Head of caudate nucleus (tissue), 42 donors: ENCODE data around the gene KIF4A.
A peak's percentile ranks its signal among the peaks of the same experiment; 100 is the strongest.

ENCODE experiments used
- DNase-seq, 42 donors: peaks; one replicate each; pipeline versions ENCODE4 v3.0.0 to v3.0.0-alpha.2; 2020 to 2021; ENCODE audit warnings: mixed read lengths in 7 of 42
- intact Hi-C: fragments of 100-400 bp; cut with DNase I; formaldehyde crosslinking; loops from one replicate; pipeline ENCODE4 v1.15.0; 2022

Gene KIF4A

DNA sequence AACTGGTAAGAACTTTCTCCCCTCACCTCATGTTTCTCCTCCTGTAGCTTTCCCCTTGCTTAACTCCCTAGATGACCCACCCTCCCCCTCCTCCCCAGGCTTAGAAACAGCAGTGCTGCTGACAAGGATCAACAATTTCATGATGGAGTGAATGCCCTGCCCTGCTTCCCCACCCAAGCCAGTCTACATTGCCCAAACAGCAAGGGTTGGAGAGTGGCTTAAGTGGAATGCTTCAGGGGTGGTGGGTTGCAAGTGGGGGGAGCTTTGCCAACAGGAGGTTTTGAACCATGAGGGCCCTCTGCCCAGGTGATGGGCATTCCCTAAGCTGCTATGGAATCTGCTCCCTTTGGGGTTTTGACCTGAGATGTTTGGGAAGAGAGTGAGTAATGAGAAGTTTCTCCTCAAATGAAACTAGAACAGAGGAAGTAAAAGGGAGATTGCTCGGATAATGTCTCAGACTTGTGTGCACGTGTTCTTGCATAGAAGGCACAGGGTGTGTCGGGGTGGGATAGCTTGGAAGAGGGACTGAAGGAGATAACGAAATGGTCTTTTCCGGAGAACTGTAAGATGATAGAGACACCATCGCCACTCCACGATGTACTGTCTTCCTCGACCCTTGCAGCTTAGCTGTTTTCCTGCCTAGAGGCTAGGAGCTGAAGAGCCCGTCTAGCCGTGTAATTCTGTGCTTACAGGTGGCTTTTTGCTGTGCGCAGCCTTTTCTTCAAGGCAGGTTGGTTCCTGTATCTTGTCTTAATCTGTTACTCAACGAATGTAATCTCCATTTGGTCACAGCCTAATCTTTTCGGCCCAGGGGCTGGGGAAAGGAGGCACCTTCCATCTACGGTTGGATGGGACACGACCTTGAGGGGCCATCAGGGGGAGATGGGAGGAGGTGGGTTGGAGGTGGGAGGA is 143.3 kb downstream of the KIF4A start:
- peak in 1 of 42 donors; percentile 16 for DNase-seq
- intact Hi-C loops = no loop called here

DNA sequence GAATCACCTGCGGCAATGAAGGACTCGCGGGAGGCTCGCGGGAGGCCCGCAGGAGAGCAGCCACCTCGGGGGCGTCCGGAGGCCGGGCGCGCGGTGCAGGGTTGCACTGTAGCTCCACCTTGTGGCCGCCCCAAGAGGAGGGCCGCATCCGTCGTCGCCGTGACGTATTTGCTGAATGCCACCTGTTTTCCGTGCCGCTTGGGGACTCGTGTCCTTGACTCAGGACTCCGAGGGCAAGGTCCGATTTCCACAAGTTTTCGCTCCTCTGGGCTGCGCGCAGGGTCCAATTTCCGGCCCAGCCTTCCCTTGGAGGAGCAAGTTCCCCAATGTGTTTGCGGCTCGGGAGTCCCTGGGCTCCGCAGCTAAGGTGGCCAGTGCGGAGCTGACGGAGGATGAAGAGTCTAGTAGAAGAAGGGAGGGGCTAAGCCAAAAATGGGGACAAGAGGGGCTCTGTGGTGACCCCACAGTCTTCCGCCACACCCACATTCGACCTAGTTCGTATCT is 144.0 kb downstream of the KIF4A start:
- DNase-seq = peak; percentile 34 to 86 (median 74)
- intact Hi-C loops = no loop called here

DNA sequence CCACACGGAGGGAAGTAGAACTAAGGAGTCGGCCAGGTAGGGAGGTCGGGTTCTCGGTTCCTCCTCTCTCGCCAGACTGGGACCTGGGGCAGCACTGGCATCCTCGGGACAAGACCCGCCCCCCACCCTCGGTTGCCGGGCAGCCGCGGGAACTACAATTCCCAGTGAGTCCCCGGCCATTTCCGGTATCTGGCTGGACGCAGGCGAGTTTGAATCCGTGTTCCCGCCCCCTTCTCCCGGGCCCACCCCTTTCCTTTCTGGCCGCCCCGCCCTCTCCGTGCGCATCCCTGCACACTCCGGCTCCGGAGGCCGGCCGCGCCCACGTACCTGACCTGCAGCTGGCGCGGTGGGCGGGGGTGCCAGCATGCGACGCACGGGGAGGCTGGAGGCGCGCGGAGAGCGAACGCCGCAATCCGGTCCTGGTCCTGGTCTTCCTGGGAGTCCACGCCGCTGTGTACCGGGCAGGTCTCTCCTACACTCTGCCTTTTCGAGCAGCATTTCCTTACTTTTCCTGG is 144.5 kb downstream of the KIF4A start:
- DNase-seq = peak; percentile 70 to 92 (median 82)
- intact Hi-C loops = no loop called here

DNA sequence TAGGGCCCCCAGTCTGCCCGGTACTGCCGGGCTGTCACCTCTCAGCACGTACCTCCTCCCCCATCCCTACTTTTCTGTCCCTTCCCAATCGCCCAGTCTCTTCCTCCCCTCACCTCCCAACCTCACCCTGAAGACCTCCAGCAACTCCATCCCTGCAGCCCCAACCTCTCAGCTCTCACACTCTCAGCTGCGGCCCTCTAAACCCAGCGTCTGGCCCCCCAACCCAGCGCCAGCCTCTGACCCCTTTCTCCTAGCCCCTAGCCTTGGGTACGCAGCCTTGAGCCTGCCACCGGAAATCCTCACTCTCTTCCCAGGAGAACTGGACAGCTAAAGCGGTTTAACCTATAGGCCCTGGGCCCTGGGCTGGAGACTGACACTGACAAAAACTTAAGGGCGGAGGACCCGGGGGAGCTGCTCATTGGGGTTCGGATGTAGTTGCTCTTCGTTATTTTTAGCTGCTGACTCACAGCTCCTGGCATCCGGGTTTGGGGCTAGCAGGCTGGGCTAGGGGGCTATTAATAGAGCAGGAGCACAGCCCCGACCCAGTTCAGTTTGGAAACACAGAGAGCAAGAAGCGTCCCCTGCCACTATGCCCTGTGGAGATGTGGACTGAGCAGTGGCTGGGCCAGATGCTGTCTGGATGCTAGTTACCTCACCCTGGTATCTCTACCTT is 145.1 kb downstream of the KIF4A start:
- peak in 3 of 42 donors; percentile 2 to 43 (median 35) for DNase-seq
- intact Hi-C loops = no loop called here

DNA sequence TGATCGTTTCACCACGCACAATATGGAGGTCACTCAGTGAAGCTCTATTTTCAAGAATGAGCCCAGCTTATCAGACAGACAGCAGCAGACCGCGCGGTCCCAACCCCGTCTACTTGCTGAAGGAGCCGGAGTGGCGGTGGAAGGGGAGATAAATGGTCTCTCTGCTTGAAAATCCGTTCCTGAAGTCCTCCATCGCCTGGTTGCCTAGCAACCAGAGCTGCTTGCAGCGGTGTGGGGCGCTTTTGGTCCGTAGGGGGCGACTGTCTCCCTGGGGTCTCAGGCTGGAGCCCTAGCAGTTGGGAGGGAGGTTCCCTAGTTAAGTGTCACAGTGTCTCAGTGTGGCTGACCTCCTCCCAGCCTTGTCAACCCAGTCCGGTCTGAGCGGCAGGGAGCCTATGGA is 146.4 kb downstream of the KIF4A start:
- intact Hi-C loops = no loop called here
- DNase-seq = peak in 10 of 42 donors; percentile 2 to 48 (median 28)

DNA sequence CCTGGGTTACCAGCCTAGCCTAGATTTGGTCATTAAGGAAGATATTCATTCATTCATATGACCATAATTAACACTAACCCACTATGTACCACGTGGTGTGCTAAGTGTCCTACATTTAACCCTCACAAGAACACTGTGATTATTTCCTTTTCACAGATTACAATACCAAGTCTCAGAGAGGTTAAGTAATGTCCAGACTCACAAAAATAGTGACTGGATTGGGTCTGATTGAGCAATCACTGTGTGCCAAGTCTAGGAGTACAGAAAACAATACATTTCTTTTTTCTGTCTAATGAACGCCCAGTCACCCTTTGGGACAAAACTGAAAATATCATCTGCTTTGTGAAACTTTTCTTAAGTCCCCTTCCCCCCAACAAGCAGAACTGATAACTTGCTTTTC is 147.1 kb downstream of the KIF4A start:
- no peak for DNase-seq
- intact Hi-C loops = no loop called here

DNA sequence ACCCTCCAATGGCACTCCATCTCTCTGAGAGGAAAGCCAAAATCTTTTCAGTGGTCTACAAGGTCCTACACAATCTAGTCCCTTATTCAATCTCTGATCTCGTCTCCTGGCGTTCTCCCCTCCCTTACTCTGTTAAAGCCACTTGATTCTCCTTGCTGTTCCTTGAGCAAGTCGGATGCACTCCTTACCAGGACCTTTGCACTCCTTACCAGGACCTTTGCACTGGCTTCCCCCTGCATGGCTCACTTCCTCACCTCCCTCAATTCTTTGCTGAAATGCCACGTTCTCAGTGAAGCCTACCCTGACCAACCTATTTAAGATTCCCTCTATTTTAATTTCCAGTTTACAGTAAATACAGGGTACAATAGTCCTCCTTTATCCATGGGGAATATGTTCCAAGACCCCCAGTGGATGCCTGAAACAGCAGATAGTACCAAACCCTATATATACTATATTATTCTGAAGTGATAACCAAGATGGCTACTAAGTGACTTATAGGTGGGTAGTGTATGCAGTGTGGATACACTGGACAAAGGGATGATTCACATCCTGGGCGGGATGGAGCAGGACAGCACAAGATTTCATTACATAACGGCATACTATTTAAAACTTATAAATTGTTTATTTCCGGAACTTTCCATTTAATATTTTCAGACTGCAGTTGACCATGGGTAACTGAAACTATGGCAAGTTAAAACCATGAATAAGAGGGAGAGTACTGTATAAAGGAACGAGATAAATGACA is 148.2 kb downstream of the KIF4A start:
- intact Hi-C loops = no loop called here

DNA sequence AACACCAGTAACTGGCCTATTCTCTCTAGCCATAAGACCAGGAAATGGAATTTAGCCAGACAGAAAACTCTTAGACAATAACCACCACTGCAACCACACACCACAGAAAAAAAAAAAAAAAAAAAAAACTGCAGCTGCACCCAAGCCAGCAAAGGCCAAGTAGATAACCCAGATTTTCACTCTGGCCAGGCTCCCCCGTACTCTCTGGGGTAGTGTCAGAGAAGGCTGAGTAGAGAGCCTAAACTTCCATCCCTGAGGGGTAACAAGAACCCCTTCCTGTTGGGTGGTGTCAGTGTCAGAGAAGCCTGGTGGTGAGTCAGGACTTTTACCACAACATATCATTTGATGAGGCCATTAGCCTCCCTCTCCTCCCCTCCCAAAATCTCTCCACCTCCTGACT is 149.1 kb downstream of the KIF4A start:
- no peak for DNase-seq
- intact Hi-C loops = no loop called here

More for the DNA sequence above, 148.2 kb downstream of the KIF4A start:
- DNase-seq = no peak

DNA sequence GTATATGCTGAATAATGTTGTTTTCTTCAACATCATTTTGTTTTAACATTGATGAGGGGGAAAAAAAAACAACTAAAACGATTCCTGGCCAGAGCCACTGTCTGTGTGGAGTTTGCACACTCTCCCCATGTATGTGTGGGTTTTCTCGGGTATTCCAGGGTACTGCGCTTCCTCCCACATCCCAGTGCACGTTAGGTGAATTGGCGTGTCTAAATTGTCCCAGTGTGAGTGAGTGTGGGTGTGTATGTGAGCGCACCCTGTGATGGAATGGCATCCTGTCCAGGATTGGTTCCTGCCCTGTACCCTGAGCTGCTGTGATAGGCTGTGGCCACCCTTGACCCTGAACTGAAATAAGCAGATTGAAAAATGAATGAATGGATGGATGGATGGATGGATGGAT is 152.3 kb downstream of the KIF4A start:
- intact Hi-C loops = loop anchor here (10.0 kb wide), 1 partner anchor 307 kb away; the partner anchor contains the start of gene IGBP1
- no peak for DNase-seq

DNA sequence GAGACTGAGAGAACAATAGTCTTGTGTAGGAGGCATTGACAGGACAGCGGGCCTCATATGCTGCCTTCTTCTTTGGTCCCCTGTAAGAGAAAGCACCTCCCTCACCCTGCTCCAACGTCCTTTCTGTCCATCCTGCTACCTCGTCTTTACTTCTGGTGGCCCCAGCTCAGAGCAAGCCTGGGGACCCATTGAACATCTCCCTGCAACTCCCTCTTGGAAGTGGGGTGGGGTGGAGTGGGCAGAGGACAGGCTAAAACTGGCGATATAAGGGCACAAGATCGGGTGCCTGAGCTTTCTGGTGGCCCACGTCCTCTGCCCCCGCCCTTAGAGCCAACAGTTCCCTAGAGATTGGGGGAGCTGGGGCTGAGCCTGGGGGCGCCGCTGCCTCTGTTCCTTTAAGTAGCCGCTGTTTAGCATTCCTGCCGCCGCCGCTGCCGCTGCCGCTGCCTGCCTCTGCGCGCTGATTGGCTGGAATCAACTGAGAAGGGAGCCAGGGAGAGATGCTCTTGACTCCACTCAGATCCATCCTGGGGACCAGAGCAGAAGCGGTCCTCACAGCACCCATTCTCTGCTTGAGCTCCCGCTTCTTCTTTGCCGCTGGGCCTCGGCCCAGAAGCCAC is 154.5 kb downstream of the KIF4A start, which contains the start of gene DLG3:
Gene DLG3 (plus strand): TSS at position 510 of the 620 bp plus-strand sequence. CDS start 367 bp downstream, outside the sequence.
- intact Hi-C loops = loop anchor here (10.0 kb wide), 1 partner anchor 310 kb away; the partner anchor contains the start of gene IGBP1
- peak; percentile 58 to 89 (median 79) for DNase-seq

DNA sequence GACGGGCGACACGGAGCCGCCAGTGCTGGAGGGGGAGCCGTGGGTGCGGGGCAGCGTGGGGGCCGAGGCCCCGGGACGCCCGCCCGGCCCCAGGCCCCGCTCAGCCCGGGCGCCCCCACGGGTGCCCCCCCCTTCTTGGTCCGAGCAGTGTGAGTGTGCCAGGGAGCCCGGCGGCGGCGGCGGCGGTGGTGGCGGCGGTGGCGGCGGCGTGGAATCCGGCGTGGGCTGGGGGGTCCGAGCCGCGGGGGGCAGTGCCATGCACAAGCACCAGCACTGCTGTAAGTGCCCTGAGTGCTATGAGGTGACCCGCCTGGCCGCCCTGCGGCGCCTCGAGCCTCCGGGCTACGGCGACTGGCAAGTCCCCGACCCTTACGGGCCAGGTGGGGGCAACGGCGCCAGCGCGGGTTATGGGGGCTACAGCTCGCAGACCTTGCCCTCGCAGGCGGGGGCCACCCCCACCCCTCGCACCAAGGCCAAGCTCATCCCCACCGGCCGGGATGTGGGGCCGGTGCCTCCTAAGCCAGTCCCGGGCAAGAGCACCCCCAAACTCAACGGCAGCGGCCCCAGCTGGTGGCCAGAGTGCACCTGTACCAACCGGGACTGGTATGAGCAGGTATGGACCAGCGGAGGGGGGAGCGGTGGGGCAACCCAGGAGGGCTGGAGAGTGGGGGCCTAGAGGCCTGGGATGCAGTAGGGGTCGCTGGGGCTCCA is 155.2 kb downstream of the KIF4A start:
- intact Hi-C loops = loop anchor here (10.0 kb wide), 1 partner anchor 310 kb away; the partner anchor contains the start of gene IGBP1
- peak in 1 of 42 donors; percentile 13 for DNase-seq

DNA sequence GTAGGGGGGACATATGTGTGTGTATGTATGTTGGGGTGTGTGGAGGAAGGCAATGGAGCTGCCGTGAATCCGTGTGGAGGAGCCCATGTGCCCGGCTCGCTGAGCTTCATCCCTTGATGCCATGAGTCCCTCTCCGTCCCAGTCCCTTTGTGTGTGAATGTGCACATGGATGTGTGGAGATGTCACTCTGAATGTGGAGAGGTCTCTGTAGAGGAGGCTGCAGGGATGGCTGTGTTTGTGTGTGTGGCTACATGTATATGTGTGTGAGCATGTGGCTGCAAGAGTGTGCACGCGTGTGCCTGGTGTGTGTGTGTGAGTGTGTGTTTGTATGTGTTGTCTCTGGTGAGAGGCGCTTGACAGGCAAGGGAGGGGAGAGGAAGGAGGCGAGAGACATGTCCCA is 156.0 kb downstream of the KIF4A start:
- intact Hi-C loops = loop anchor here (10.0 kb wide), 1 partner anchor 311 kb away; the partner anchor contains the start of gene IGBP1

DNA sequence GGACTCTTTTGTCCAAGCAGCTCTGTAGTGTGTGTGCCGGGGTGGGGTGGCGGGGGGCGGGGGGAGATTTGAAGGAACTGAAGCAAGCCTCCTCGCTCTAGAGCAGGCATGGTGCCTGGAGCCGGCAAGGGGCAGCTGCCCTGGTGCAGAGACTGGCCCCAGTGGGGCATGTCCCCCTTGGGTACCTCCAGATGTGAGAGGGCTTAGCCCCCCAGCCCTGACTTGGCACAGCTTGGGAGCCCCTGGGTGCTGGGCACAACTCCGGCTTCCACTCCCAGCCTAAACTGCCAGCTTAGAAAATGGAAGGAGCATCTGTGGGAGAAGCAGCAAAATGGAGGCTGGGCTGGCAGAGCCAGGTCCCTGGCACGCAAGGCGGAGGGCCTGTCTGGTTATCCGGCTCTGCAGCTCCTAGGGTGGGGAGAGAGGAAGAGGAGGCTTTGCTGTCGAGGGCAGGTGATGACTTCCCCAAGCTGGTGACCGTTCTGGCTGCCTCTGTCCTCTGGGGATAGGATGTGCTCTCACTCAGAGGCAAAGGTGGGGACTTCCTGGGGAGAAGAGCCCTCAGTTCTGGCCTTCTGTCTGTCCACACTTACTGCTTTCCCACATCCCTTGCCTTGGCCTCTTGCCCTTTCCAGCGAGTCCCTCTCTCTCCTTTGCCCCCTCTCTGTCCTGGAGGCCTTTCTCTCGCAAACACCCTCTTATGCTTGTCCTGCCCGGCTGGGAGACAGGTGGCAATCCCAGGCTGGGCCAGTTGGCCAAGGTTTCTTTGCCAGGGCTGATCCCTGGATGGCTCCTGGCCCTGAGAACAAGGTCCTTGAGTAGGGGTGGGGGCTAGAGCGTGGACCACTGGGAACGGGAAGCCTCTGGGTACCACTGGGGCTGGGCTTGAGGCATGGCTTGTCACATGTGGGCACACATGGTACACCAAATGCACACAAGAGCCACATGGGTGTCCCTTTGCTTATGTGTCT is 156.8 kb downstream of the KIF4A start:
- peak in 1 of 42 donors; percentile 16 for DNase-seq
- intact Hi-C loops = loop anchor here (10.0 kb wide), 1 partner anchor 312 kb away; the partner anchor contains the start of gene IGBP1

More for the DNA sequence above, 156.0 kb downstream of the KIF4A start:
- DNase-seq = peak in 2 of 42 donors; percentile 42 to 48

DNA sequence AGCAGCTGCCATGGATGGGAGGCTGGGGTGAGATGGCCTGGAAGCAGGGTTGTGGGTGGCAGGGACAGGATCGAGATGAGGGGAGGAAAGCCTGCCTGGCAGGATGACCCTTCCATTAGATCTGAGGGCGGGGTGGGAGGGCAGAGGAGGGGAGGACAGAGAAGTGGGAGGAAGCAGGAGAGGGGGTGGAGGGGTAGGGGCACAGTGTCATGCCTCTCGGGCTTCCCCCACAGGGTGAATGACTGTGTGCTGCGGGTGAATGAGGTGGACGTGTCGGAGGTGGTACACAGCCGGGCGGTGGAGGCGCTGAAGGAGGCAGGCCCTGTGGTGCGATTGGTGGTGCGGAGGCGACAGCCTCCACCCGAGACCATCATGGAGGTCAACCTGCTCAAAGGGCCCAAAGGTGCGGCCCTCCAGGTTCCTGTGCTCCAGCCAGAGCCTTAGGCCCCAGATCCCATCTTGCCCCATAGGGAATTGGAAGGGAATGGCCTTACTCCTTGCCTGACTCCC is 159.6 kb downstream of the KIF4A start:
- intact Hi-C loops = loop anchor here (10.0 kb wide), 1 partner anchor 315 kb away; the partner anchor contains the start of gene IGBP1
- DNase-seq = no peak

DNA sequence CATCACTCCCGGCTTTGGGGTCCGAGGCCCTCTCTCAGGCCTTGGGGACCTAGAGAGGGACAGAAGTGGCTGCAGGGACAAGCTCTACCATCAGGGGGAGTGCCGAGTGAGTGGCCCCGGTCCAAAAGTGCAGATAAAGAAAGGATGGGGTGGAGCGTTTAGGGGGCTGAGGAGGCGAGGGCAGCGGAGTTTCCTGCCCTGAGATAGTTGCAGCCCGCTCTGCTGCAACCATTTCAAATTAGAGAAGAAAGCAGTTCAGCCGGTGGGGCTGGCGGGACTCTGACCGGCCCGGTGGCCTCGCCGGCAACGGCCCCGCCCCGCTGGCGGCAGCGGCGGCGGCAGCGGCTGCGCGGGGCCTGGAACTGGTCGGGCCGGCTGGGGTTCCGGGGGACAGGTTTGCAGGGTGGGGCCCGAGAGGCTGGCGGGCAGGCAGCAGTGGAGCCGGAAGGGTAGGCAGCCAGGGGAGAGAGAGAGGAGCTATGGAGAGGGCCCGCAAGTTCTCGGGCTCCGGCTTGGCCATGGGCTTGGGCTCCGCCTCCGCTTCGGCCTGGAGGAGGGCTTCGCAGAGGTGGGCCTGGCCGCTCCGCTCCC is 162.3 kb downstream of the KIF4A start:
- intact Hi-C loops = no loop called here
- peak in 30 of 42 donors; percentile 17 to 78 (median 50) for DNase-seq
